HG03342 (cell line): ENCODE data around the gene FCMR.

Experiments
- ATAC-seq: cut with Tn5 transposase; IDR thresholded peaks from one replicate; pipeline ENCODE4 v1.9.1; 2021; ENCODE audit warnings: mild to moderate bottlenecking, moderate library complexity; ENCODE audit not compliant: unreplicated experiment

FCMR gene

GRCh38 chr1:206921772-206922265 lies at the start of gene FCMR:
TSS of gene FCMR (minus strand) at chr1:206921941. CDS start at chr1:206921854, 87 bp downstream.
- ATAC-seq, result no peak

GRCh38 chr1:206971029-206971655 lies 49.4 kb upstream of the FCMR start:
- ATAC-seq, result peak; percentile 60

GRCh38 chr1:206970446-206970845 lies 48.7 kb upstream of the FCMR start, which contains the start of gene FCAMR:
TSS of gene FCAMR (minus strand) at chr1:206970460. CDS start at chr1:206970125, 335 bp downstream.
- ATAC-seq, result no peak

GRCh38 chr1:206969090-206969489 lies 47.3 kb upstream of the FCMR start:
- ATAC-seq, result no peak

- ATAC-seq, result peak; percentile 56
Measured at GRCh38 chr1:206967096-206967849, 45.5 kb upstream of the FCMR start.

- no peak for ATAC-seq
Measured at GRCh38 chr1:206965781-206966180, 44.0 kb upstream of the FCMR start.

- no peak for ATAC-seq
Measured at GRCh38 chr1:206963740-206964139, 42.0 kb upstream of the FCMR start.

- ATAC-seq, result no peak
Measured at GRCh38 chr1:206963119-206963712, 41.5 kb upstream of the FCMR start.

GRCh38 chr1:206962272-206962671 lies 40.5 kb upstream of the FCMR start:
- no peak for ATAC-seq

- ATAC-seq, result no peak
Measured at GRCh38 chr1:206961668-206962067, 39.9 kb upstream of the FCMR start.

- no peak for ATAC-seq
Measured at GRCh38 chr1:206960676-206961386, 39.1 kb upstream of the FCMR start.

- no peak for ATAC-seq
Measured at GRCh38 chr1:206958144-206958543, 36.4 kb upstream of the FCMR start.

- ATAC-seq, result no peak
Measured at GRCh38 chr1:206957639-206958038, 35.9 kb upstream of the FCMR start.

- ATAC-seq, result peak; percentile 33
Measured at GRCh38 chr1:206955476-206956451, 34.0 kb upstream of the FCMR start.

GRCh38 chr1:206954459-206955342 lies 33.0 kb upstream of the FCMR start:
- no peak for ATAC-seq

- ATAC-seq, result no peak
Measured at GRCh38 chr1:206953626-206954025, 31.9 kb upstream of the FCMR start.

GRCh38 chr1:206953126-206953525 lies 31.4 kb upstream of the FCMR start:
- ATAC-seq, result no peak

GRCh38 chr1:206952171-206952570 lies 30.4 kb upstream of the FCMR start:
- ATAC-seq, result no peak
